Psoas muscle (tissue), 8 donors: ENCODE measurements around the gene SYF2. TPM values are rescaled to one million over a fixed set of nuclear protein-coding genes. Genes with fewer than 3 reads are reported as not detected.
A peak's percentile ranks its signal among the peaks of the same experiment; 100 is the strongest.
"Not testable (repeated sequence)": the region's sequence is repeated elsewhere in the genome, so short reads cannot be mapped to it uniquely, and the experiment has no call there.

ENCODE experiments used
- ATAC-seq, 4 donors: fragments of 200-7000 bp; cut with Tn5 transposase; one replicate each; pipeline ENCODE4 v1.9.1; 2020; ENCODE audit warnings: moderate library complexity in 3 of 4, mild to moderate bottlenecking in 2 of 4
- DNase-seq, 2 donors: peaks; one replicate each; pipeline ENCODE4 v3.0.0-alpha.2; 2020
- H3K27ac ChIP-seq: fragments of 200-600 bp; one replicate; pipeline ENCODE4 v1.8.0; 2022
- H3K27me3 ChIP-seq, 3 donors: fragments of 200-600 bp in 1 of 3; one replicate each; pipeline versions ENCODE4 v1.6.1 to v1.8.0; 2013 to 2022; ENCODE audit warnings: low read length in 2 of 3, mild to moderate bottlenecking in 2 of 3, moderate library complexity in 1 of 3; ENCODE audit not compliant: insufficient read depth in 3 of 3
- H3K36me3 ChIP-seq, 2 donors: fragments of 200-600 bp in 1 of 2; one replicate each; pipeline versions ENCODE4 v1.6.1 to v1.8.0; 2013 to 2022; ENCODE audit warnings: low read depth in 1 of 2, mild to moderate bottlenecking in 1 of 2, moderate library complexity in 1 of 2; ENCODE audit not compliant: insufficient read depth in 1 of 2
- H3K4me1 ChIP-seq: fragments of 200-600 bp; one replicate; pipeline ENCODE4 v1.8.0; 2022
- H3K4me3 ChIP-seq: fragments of 200-600 bp; one replicate; pipeline ENCODE4 v1.8.0; 2022; ENCODE audit warnings: mild to moderate bottlenecking
- H3K9me3 ChIP-seq: fragments of 200-600 bp; one replicate; pipeline ENCODE4 v1.8.0; 2022
- WGBS, 3 donors: extraction: QIAGEN DNeasy Blood & Tissue Kit; methylation state at CpG; one replicate each; pipeline versions ENCODE4 v1.1.6 to v1.1.7; 2013; 5-methylcytosine and 5-hydroxymethylcytosine counted together
- intact Hi-C, 2 donors: fragments of 100-400 bp; cut with DNase I; formaldehyde crosslinking; loops; one replicate each; pipeline versions ENCODE4 v1.11.0 to v1.14.2; 2022
- polyA plus RNA-seq, 3 donors: library from polyadenylated mRNA; stranded (reverse); fragments of 200-250 nt; gene quantifications; one replicate each; pipeline ENCODE4 v1.2.3, GENCODE V29; 2013
- total RNA-seq, 4 donors: library from RNA; stranded (reverse); fragmentation: NEBNext Ultra II Directional in 2 of 4; extraction: Animal tissue kit (Norgen Biotek cat#: 25700) in 2 of 4; gene quantifications; one replicate each; pipeline versions ENCODE4 v1.2.1 to v1.2.4, GENCODE V29; 2021 to 2023
- TF ChIP-seq, protein P1 (sequence below): fragments of 200-600 bp; IDR thresholded peaks from one replicate; pipeline ENCODE4 v1.8.0; 2022; ENCODE audit warnings: antibody characterized with exemption
- donor health status: healthy with polysubstance abuse.
- donor health status: DM: no; HTN: no; CAD: no; lungs with moderate emphysema.
- donor health status: Bipolar disorder and iron deficiency.
- donor health status: healthy.
- donor health status: DM: yes; HTN: yes; CAD: no.
- donor health status: DM: no; HTN: no; CAD: no.
- donor health status: DM: no; HTN: no; CAD: no.
- donor health status: DM: yes; HTN: yes; CAD: no.

Gene SYF2
- total and polyA plus RNA-seq, 7 donors = 23.9 to 92.9 (median 44.5) TPM

DNA sequence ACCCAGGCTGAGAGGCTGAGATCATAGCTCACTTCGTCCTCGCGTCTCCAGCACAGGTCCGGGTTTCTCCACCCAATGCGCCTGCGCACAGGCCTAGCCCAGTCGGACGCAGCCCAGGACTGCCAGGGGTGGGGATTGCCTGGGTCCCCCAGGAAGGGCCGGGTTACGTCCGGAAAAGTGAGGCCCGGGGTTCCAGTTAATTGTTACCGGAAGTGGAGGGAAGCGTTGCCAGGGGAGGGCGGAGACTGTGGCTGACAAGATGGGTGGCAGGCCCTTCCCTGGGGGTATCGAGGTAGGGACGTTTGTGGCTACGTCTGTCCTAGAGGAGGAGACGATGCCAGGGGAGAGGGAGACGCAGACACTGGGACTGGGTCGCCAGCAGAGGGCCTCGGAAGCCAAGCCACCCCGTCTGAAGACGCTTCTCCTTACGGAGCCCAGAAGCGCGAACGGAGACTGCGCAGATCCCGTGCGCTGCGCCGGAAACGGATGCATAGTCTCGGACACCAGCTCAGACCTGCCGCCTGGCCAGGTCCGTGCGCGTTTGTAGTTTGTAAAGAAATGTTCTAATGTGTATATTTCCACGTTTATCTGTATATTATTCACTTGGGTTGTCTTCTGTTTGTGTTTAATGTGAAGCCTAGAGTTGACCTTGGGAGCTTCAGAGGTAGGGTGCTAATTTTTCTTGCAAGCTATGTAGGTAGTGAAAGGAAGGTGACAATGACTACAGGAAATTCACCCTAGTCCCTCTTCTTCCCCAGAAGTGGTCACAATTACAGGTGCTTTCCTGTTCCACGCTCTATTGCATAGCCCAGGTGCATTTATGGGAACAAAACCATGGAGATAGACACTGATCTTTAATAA is 7.6 kb upstream of the SYF2 start:
- ATAC-seq = peak; percentile 92 to 93 (median 92)
- Histone ChIP-seq H3K27me3 (no peaks in the 10 kb centered on the region), H3K36me3 (peaks cover 6 to 42% of the 10 kb centered on the region in 2 donors), H3K4me1 (peaks cover 71% of the 10 kb centered on the region), H3K9me3 (no peaks in the 10 kb centered on the region), H3K27ac (peak overlapping the region; percentile 95), H3K4me3 (peak overlapping the region; percentile 70)
- WGBS, 3 donors = 1 to 2% (median 1%) methylated on average over 41 of the region's 41 CpGs
- intact Hi-C loops = loop anchor here (5.0 to 10.0 kb wide), 3 partner anchors 97 to 565 kb away; partner anchors contain the start of genes MACO1 (in 1 of the 2), SELENON (in 1 of the 2) and TMEM50A (in 1 of the 2)
- TF ChIP-seq, protein P1, sequence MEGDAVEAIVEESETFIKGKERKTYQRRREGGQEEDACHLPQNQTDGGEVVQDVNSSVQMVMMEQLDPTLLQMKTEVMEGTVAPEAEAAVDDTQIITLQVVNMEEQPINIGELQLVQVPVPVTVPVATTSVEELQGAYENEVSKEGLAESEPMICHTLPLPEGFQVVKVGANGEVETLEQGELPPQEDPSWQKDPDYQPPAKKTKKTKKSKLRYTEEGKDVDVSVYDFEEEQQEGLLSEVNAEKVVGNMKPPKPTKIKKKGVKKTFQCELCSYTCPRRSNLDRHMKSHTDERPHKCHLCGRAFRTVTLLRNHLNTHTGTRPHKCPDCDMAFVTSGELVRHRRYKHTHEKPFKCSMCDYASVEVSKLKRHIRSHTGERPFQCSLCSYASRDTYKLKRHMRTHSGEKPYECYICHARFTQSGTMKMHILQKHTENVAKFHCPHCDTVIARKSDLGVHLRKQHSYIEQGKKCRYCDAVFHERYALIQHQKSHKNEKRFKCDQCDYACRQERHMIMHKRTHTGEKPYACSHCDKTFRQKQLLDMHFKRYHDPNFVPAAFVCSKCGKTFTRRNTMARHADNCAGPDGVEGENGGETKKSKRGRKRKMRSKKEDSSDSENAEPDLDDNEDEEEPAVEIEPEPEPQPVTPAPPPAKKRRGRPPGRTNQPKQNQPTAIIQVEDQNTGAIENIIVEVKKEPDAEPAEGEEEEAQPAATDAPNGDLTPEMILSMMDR = peak; percentile 69
- peak; percentile 93 to 97 for DNase-seq

DNA sequence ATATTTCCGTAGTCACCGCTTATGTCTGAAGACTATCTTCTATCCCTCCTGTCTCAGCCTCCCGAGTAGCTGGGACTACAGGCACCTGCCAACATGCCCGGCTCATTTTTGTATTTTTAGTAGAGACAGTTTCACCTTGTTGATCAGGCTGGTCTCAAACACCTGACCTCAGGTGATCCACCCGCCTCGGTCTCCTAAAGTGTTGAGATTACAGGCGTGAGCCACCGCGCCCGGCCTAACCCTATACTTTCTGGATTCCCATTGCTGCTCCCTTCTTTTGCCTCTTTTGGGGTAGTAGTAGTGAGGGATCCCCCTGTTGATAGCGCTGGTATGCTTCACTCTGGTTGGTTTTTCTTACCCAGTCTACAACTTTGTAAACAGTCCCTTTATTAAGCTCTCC is 5.7 kb upstream of the SYF2 start:
- H3K4me3 ChIP-seq = no peak overlapping the region
- ATAC-seq (no peak), DNase-seq (no peak)
- intact Hi-C loops = no loop called here
- WGBS, 3 donors = 79 to 89% (median 82%) methylated on average over 11 of the region's 11 CpGs
- H3K4me1 ChIP-seq = peaks cover 66% of the 10 kb centered on the region
- no peaks in the 10 kb centered on the region for H3K9me3 ChIP-seq
- H3K36me3 ChIP-seq = peaks cover 0 to 23% of the 10 kb centered on the region in 2 donors
- H3K27me3 ChIP-seq = no peaks in the 10 kb centered on the region
- peak overlapping the region; percentile 95 for H3K27ac ChIP-seq
- TF ChIP-seq, protein P1 = no peak

DNA sequence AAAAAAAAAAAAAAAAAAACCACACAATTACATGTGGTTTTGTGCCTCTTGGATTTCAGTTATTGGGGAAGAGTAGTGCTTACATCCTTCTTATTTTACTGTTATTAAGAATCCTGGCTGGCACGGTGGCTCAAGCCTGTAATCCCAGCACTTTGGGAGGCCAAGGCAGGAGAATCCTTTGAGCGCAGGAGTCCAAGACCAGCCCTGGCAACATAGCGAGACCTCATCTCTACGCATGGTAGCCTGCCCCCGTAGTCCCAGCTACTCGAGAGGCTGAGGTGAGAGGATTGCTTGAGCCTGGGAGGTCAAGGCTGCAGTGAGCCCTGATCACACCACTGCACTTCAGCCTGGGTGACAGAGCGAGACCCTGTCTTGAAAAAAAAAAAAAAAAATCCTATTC is 4.0 kb upstream of the SYF2 start:
- H3K36me3 ChIP-seq, ATAC-seq, H3K9me3 ChIP-seq, H3K27me3 ChIP-seq, DNase-seq, intact Hi-C loops, H3K4me3 ChIP-seq: not testable (repeated sequence)
- WGBS, 3 donors = 88 to 93% (median 90%) methylated on average over 7 of the region's 7 CpGs
- Histone ChIP-seq H3K27ac (peak overlapping the region; percentile 95), H3K4me1 (peaks cover 65% of the 10 kb centered on the region)

DNA sequence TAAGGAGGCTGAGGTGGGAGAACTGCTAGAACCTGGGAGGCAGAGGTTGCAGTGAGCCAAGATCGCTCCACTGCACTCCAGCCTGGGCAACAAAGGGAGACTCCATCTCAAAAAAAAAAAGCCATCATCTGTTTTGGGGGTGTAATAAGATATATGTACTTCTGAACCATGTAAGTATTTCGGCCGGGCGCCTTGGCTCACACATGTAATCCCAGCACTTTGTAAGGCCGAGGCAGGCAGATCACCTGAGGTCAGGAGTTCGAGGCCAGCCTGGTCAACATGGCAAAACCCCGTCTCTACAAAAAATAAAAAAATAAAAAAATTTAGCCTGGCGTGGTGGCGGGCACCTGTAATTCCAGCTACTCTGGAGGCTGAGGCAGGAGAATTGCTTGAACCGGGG is 3.1 kb upstream of the SYF2 start:
- 72 to 86% (median 75%) methylated on average over 10 of the region's 10 CpGs for WGBS, 3 donors
- H3K4me1 ChIP-seq = peaks cover 61% of the 10 kb centered on the region
- DNase-seq, ATAC-seq, H3K9me3 ChIP-seq, H3K36me3 ChIP-seq, intact Hi-C loops, H3K4me3 ChIP-seq, H3K27me3 ChIP-seq: not testable (repeated sequence)
- H3K27ac ChIP-seq = peak overlapping the region; percentile 95

DNA sequence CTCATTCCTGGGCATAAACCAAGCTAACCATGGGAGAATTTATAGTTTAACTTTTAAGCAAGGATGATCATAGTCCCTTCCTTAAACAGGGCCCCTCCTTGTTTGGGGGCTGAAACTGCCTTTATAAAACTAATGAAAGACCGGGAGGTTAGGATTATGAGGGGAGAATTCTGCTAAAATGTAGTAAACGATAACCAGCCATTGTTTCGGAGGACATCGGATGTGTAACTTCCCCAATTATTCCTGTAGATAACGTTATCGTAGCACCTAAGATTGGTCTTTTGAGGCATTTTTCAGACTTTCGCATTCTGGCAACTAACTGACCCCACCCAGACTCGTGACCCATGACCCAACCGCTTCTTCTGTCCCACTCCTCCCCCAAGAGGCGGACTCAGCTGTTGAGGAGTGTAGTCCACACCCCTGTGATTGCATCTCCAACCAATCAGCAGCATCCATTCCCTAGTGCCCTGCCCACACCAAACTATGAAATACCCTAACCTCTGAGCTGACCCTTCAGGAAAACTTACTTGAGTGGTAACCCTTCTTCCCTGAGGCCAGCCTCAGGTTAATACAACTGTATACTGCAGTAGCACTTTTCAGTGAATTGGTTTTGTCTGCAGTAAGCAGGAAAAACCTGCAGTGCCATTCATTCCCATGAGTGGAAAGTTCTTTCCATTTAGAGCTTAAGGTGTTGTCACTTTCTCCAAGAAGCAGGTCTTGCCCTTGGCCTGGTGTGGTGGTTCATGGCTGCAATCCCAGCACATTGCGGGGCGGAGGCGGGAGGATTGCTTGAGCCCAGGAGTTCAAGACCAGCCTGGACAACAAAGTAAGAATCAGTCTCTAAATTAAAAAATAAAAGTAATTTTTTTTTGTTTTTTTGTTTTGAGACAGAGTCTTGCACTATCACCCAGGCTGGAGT is 823 bp upstream of the SYF2 start:
- peaks cover 47% of the 10 kb centered on the region for H3K4me1 ChIP-seq
- ATAC-seq (peak; percentile 83 to 91 (median 86)), DNase-seq (peak; percentile 82 to 89)
- H3K36me3 ChIP-seq = peaks cover 8 to 32% of the 10 kb centered on the region in 2 donors
- no peaks in the 10 kb centered on the region for H3K9me3 ChIP-seq
- WGBS, 3 donors = 8 to 21% (median 12%) methylated on average over 13 of the region's 13 CpGs
- no peaks in the 10 kb centered on the region for H3K27me3 ChIP-seq
- H3K27ac ChIP-seq = peak overlapping the region; percentile 95
- intact Hi-C loops = loop anchor here in 1 of 2 donors (5.0 kb wide), 1 partner anchor 591 kb away; the partner anchor contains the start of gene SRRM1
- H3K4me3 ChIP-seq = peak overlapping the region; percentile 90
- TF ChIP-seq, protein P1 = no peak
